ENCODE measurements around the gene OR52E8.

The OR52E8 gene

DNA sequence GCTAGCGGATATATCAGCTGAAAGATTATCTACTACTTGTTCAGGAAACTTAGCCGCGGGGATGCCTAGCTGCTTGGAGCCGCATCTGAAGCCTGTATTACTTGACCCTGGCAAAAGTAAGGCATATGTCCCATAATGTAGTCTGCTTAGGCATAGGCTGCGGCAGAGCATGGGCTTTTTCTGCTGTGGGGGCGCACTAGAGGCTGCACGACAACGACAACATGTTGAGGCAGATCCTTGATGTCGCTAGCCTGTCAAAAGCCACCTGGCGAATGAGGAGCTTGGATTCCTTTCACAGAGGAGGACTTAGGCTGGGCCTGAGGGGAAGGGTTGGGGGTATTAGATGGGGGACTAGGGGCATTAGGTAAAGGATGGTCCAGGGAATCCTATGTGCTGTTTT lies 49.9 kb downstream of the OR52E8 start:
- DNase-seq, result no peak
